ENCODE results near the gene SPATA31C1.

GRCh38 chr9:87910821-87911220 lies 6.9 kb upstream of the SPATA31C1 start:
- TF ChIP-seq EZH2 (IDR thresholded peaks at IDR 0.05; ENCODE audit: insufficient read depth, poor library complexity, severe bottlenecking) (no peak), EZH2phosphoT487 (IDR thresholded peaks at IDR 0.05; ENCODE audit: insufficient read depth, low read depth) (no peak)
